OCI-LY3 (cell line): ENCODE results near the gene OR2T35.

ENCODE experiments used
- CTCF ChIP-seq: fragments of 200-600, 300-600 bp; sonication (generic); IDR thresholded peaks from 2 replicates; pipeline ENCODE4 v1.5.1; 2014; ENCODE audit warnings: antibody characterized with exemption, low read length, low read depth
- EZH2phosphoT487 ChIP-seq: fragments of 200-600 bp; shearing (Covaris generic); IDR thresholded peaks from 2 replicates; pipeline ENCODE4 v1.6.1; 2018; ENCODE audit warnings: antibody characterized with exemption, mixed run types, low read depth

- TF ChIP-seq CTCF = no peak
- TF ChIP-seq EZH2phosphoT487 = no peak
Measured at GRCh38 chr1:248621770-248622169, 23.3 kb downstream of the OR2T35 start.
